ENCODE results near the gene STXBP6. TPM values are rescaled to one million over a fixed set of nuclear protein-coding genes. Genes with fewer than 3 reads are reported as not detected.

The STXBP6 gene
- total RNA-seq, 1 experiment from 2014 or later: 5.3 TPM

- ChIA-PET POLR2A (ENCODE audit: low non-redundant PET) (no interaction called here), CTCF (no interaction called here)
- Histone ChIP-seq H3K27ac (ENCODE audit: low read depth, low read length, poor library complexity, severe bottlenecking) (no peak overlapping the region), H3K27me3 (replicated peaks; ENCODE audit: insufficient read depth, low read depth, low read length, poor library complexity) (peaks cover 8% of the 10 kb centered on the region), H3K9me3 (ENCODE audit: low read depth, low read length, poor library complexity, severe bottlenecking) (no peaks in the 10 kb centered on the region), H3K4me1 (ENCODE audit: insufficient read depth, low read length, poor library complexity, severe bottlenecking) (no peaks in the 10 kb centered on the region), H3K36me3 (ENCODE audit: insufficient read depth, low read length, poor library complexity, severe bottlenecking) (no peaks in the 10 kb centered on the region), H3K4me3 (ENCODE audit: low read depth, low read length, poor library complexity, severe bottlenecking) (no peak overlapping the region)
- intact Hi-C loops (cut with micrococcal nuclease; ENCODE audit: unreplicated experiment): no loop called here
- TF ChIP-seq CTCF (conservative IDR thresholded peaks at IDR 0.05; ENCODE audit: low read depth, low read length): no peak
- TF ChIP-seq EZH2 (IDR thresholded peaks at IDR 0.05; ENCODE audit: borderline replicate concordance, low read depth, low read length, poor library complexity, severe bottlenecking): no peak
- DNase-seq (ENCODE audit: low spot score): no peak
- BruUV-seq (replicated peaks): no TSS peak
These were observed 259.8 kb downstream of the STXBP6 start for GRCh38 chr14:24790196-24790595.

- intact Hi-C loops (cut with micrococcal nuclease; ENCODE audit: unreplicated experiment): no loop called here
- Histone ChIP-seq H3K36me3 (ENCODE audit: insufficient read depth, low read length, poor library complexity, severe bottlenecking) (no peaks in the 10 kb centered on the region), H3K4me3 (ENCODE audit: low read depth, low read length, poor library complexity, severe bottlenecking) (no peak overlapping the region), H3K4me1 (ENCODE audit: insufficient read depth, low read length, poor library complexity, severe bottlenecking) (no peaks in the 10 kb centered on the region), H3K27me3 (replicated peaks; ENCODE audit: insufficient read depth, low read depth, low read length, poor library complexity) (peaks cover 8% of the 10 kb centered on the region), H3K9me3 (ENCODE audit: low read depth, low read length, poor library complexity, severe bottlenecking) (no peaks in the 10 kb centered on the region), H3K27ac (ENCODE audit: low read depth, low read length, poor library complexity, severe bottlenecking) (no peak overlapping the region)
- no TSS peak for BruUV-seq (replicated peaks)
- ChIA-PET CTCF (no interaction called here), POLR2A (ENCODE audit: low non-redundant PET) (no interaction called here)
- TF ChIP-seq CTCF (conservative IDR thresholded peaks at IDR 0.05; ENCODE audit: low read depth, low read length) (no peak), EZH2 (IDR thresholded peaks at IDR 0.05; ENCODE audit: borderline replicate concordance, low read depth, low read length, poor library complexity, severe bottlenecking) (no peak)
- no peak for DNase-seq (ENCODE audit: low spot score)
These were observed 260.5 kb downstream of the STXBP6 start for GRCh38 chr14:24789378-24789884.

- ChIA-PET POLR2A (ENCODE audit: low non-redundant PET) (no interaction called here), CTCF (no interaction called here)
- Histone ChIP-seq H3K4me1 (ENCODE audit: insufficient read depth, low read length, poor library complexity, severe bottlenecking) (no peaks in the 10 kb centered on the region), H3K36me3 (ENCODE audit: insufficient read depth, low read length, poor library complexity, severe bottlenecking) (no peaks in the 10 kb centered on the region), H3K27me3 (replicated peaks; ENCODE audit: insufficient read depth, low read depth, low read length, poor library complexity) (peaks cover 8% of the 10 kb centered on the region), H3K27ac (ENCODE audit: low read depth, low read length, poor library complexity, severe bottlenecking) (no peak overlapping the region), H3K9me3 (ENCODE audit: low read depth, low read length, poor library complexity, severe bottlenecking) (no peaks in the 10 kb centered on the region), H3K4me3 (ENCODE audit: low read depth, low read length, poor library complexity, severe bottlenecking) (no peak overlapping the region)
- TF ChIP-seq EZH2 (IDR thresholded peaks at IDR 0.05; ENCODE audit: borderline replicate concordance, low read depth, low read length, poor library complexity, severe bottlenecking): no peak
- TF ChIP-seq CTCF (conservative IDR thresholded peaks at IDR 0.05; ENCODE audit: low read depth, low read length): no peak
- intact Hi-C loops (cut with micrococcal nuclease; ENCODE audit: unreplicated experiment): no loop called here
- no peak for DNase-seq (ENCODE audit: low spot score)
- BruUV-seq (replicated peaks): no TSS peak
These were observed 264.2 kb downstream of the STXBP6 start for GRCh38 chr14:24785698-24786097.
